HS-5 (cell line): ENCODE results near the gene MS4A8.
"Not testable (repeated sequence)": the region's sequence is repeated elsewhere in the genome, so short reads cannot be mapped to it uniquely, and the experiment has no call there.

Experiments used
- DNase-seq: peaks from one replicate; pipeline ENCODE4 v3.0.0-alpha.2; 2012; ENCODE audit warnings: low read depth

The MS4A8 gene

GRCh38 chr11:60725592-60725991 is 26.2 kb downstream of the MS4A8 start:
- DNase-seq, result no peak

- DNase-seq, result no peak
Observed at GRCh38 chr11:60731586-60731985, 32.2 kb downstream of the MS4A8 start.

GRCh38 chr11:60734279-60734678 is 34.9 kb downstream of the MS4A8 start:
- no peak for DNase-seq

GRCh38 chr11:60739114-60739513 is 39.7 kb downstream of the MS4A8 start:
- no peak for DNase-seq

- no peak for DNase-seq
Observed at GRCh38 chr11:60740573-60740972, 41.2 kb downstream of the MS4A8 start.

GRCh38 chr11:60741421-60741820 is 42.0 kb downstream of the MS4A8 start:
- no peak for DNase-seq

- DNase-seq, result no peak
Observed at GRCh38 chr11:60743058-60743457, 43.6 kb downstream of the MS4A8 start.

- DNase-seq, result no peak
Observed at GRCh38 chr11:60744114-60744513, 44.7 kb downstream of the MS4A8 start.

- no peak for DNase-seq
Observed at GRCh38 chr11:60747359-60747873, 48.0 kb downstream of the MS4A8 start.

GRCh38 chr11:60748225-60748624 is 48.8 kb downstream of the MS4A8 start:
- no peak for DNase-seq

- no peak for DNase-seq
Observed at GRCh38 chr11:60748821-60749220, 49.4 kb downstream of the MS4A8 start.

- DNase-seq, result no peak
Observed at GRCh38 chr11:60750911-60751310, 51.5 kb downstream of the MS4A8 start.

GRCh38 chr11:60753309-60753708 is 53.9 kb downstream of the MS4A8 start:
- DNase-seq, result no peak

GRCh38 chr11:60754887-60755286 is 55.5 kb downstream of the MS4A8 start:
- no peak for DNase-seq

- no peak for DNase-seq
Observed at GRCh38 chr11:60756307-60757032, 57.1 kb downstream of the MS4A8 start, which contains the start of gene MS4A15. Gene MS4A15, plus strand, starts transcription at chr11:60756867. Its CDS starts 6,867 bp downstream, at chr11:60763734.

GRCh38 chr11:60757231-60757800 is 57.9 kb downstream of the MS4A8 start:
- DNase-seq, result no peak

GRCh38 chr11:60758671-60759070 is 59.3 kb downstream of the MS4A8 start:
- not testable (repeated sequence) for DNase-seq

GRCh38 chr11:60759438-60760225 is 60.2 kb downstream of the MS4A8 start:
- DNase-seq, result not testable (repeated sequence)

- no peak for DNase-seq
Observed at GRCh38 chr11:60761436-60762190, 62.2 kb downstream of the MS4A8 start.

GRCh38 chr11:60762851-60763691 is 63.7 kb downstream of the MS4A8 start:
- DNase-seq, result no peak
